Memory B cell (primary cell): ENCODE measurements around the gene AP3S2.

ENCODE experiments used
- ATAC-seq: fragments of 150-1000 bp; cut with Tn5 transposase; 2 replicates; pipeline ENCODE4 v1.10.0; 2021; ENCODE audit warnings: low read depth, mild to moderate bottlenecking, moderate library complexity
- DNase-seq, 2 donors: peaks; one replicate each; pipeline ENCODE4 v3.0.0; 2022; ENCODE audit warnings: low spot score in 2 of 2
- H3K27ac Mint-ChIP-seq: one replicate; pipeline ENCODE4 v1.8.0; 2022; ENCODE audit warnings: mild to moderate bottlenecking, moderate library complexity, mixed read lengths
- H3K27me3 Mint-ChIP-seq: one replicate; pipeline ENCODE4 v1.8.0; 2022; ENCODE audit warnings: mixed read lengths
- H3K36me3 Mint-ChIP-seq: one replicate; pipeline ENCODE4 v1.8.0; 2022; ENCODE audit warnings: mild to moderate bottlenecking, mixed read lengths
- H3K4me1 Mint-ChIP-seq: one replicate; pipeline ENCODE4 v1.8.0; 2022; ENCODE audit warnings: mixed read lengths
- H3K4me3 Mint-ChIP-seq: one replicate; pipeline ENCODE4 v1.8.0; 2022; ENCODE audit warnings: mild to moderate bottlenecking, moderate library complexity, mixed read lengths
- H3K9me3 Mint-ChIP-seq: one replicate; pipeline ENCODE4 v1.8.0; 2022; ENCODE audit warnings: mixed read lengths

The AP3S2 gene

GRCh38 chr15:89912145-89912673, 18.4 kb upstream of the AP3S2 start:
- no peak for DNase-seq
- Mint-ChIP-seq H3K27ac (no peak overlapping the region), H3K4me3 (no peak overlapping the region), H3K27me3 (peaks cover 17% of the 10 kb centered on the region), H3K36me3 (no peaks in the 10 kb centered on the region), H3K9me3 (no peaks in the 10 kb centered on the region), H3K4me1 (peaks cover 3% of the 10 kb centered on the region)
- ATAC-seq, result no peak

- peaks cover 3% of the 10 kb centered on the region for H3K4me1 Mint-ChIP-seq
- no peaks in the 10 kb centered on the region for H3K36me3 Mint-ChIP-seq
- H3K27me3 Mint-ChIP-seq, result peaks cover 19% of the 10 kb centered on the region
- no peaks in the 10 kb centered on the region for H3K9me3 Mint-ChIP-seq
- DNase-seq (no peak), ATAC-seq (no peak)
- no peak overlapping the region for H3K27ac Mint-ChIP-seq
- no peak overlapping the region for H3K4me3 Mint-ChIP-seq
Measured at GRCh38 chr15:89910891-89911626, 17.3 kb upstream of the AP3S2 start.

GRCh38 chr15:89909611-89910010, 15.8 kb upstream of the AP3S2 start:
- DNase-seq (no peak), ATAC-seq (no peak)
- H3K36me3 Mint-ChIP-seq, result no peaks in the 10 kb centered on the region
- H3K4me1 Mint-ChIP-seq, result peaks cover 3% of the 10 kb centered on the region
- no peak overlapping the region for H3K27ac Mint-ChIP-seq
- no peak overlapping the region for H3K4me3 Mint-ChIP-seq
- H3K9me3 Mint-ChIP-seq, result no peaks in the 10 kb centered on the region
- peaks cover 17% of the 10 kb centered on the region for H3K27me3 Mint-ChIP-seq

DNA sequence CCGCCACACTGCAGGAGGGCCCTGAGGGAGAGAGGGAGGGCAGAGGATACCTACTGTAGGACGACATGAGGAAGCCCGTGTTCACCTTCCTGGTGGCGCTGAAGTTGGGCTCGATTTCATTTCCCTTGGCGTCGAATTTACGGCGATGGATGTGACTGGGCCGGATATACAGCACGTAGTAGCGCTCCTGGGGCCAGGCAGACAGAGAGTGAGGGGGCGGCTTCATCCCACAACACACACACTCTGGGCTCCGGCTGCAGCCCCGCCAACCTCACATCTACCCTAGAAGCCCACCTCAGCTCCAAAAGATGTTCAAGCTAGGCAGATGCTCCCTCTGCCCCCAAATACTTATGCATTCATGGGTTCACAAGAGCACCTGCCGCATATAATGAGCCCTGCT, 14.4 kb upstream of the AP3S2 start:
- Mint-ChIP-seq H3K4me3 (no peak overlapping the region), H3K4me1 (peaks cover 3% of the 10 kb centered on the region), H3K27me3 (peaks cover 14% of the 10 kb centered on the region), H3K27ac (no peak overlapping the region), H3K36me3 (no peaks in the 10 kb centered on the region), H3K9me3 (no peaks in the 10 kb centered on the region)
- DNase-seq (no peak), ATAC-seq (no peak)

DNA sequence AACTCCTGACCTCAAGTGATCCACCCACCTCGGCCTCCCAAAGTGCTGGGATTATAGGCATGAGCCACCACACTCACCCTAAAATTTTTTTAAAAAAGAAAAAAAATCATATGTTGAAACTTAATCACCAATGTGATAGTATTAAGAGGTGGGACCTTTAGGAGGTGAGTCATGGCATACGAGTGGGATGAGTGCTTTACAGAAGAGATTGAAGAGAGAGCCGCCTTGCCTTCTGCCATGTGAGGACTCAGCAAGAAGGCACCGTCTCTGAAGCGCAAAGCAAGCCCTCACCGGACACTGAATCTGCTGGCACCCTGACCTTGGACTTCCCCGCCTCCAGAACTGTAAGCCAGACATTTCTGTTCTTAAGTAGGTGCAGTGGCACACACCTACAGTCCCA, 13.5 kb upstream of the AP3S2 start:
- no peaks in the 10 kb centered on the region for H3K9me3 Mint-ChIP-seq
- peaks cover 3% of the 10 kb centered on the region for H3K4me1 Mint-ChIP-seq
- DNase-seq (no peak), ATAC-seq (no peak)
- no peaks in the 10 kb centered on the region for H3K36me3 Mint-ChIP-seq
- H3K4me3 Mint-ChIP-seq, result no peak overlapping the region
- no peak overlapping the region for H3K27ac Mint-ChIP-seq
- H3K27me3 Mint-ChIP-seq, result peaks cover 10% of the 10 kb centered on the region

GRCh38 chr15:89905846-89906378, 12.1 kb upstream of the AP3S2 start:
- Mint-ChIP-seq H3K27me3 (peaks cover 7% of the 10 kb centered on the region), H3K36me3 (no peaks in the 10 kb centered on the region)

DNA sequence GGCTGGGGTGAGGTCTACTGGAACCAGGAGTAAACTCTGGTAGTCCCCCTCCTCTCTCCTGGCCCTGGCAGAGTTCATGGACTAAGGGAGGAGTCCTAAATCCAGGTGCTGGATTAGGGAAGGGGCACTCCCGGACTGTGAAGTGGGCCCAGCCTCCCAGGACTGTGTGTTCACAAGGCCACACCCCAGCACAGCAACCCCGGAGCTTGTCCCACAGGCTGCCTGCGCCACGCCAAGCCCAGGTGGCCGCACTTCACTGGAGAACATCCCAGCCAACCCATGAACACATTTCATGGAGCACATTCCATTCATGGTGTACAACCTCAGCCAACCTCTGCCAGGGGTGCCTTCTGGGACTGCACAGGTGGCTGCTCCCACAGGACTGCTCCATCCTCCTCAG, 10.7 kb upstream of the AP3S2 start:
- ATAC-seq (no peak), DNase-seq (no peak)
- no peaks in the 10 kb centered on the region for H3K36me3 Mint-ChIP-seq
- peaks cover 3% of the 10 kb centered on the region for H3K4me1 Mint-ChIP-seq
- H3K4me3 Mint-ChIP-seq, result no peak overlapping the region
- no peaks in the 10 kb centered on the region for H3K9me3 Mint-ChIP-seq
- peaks cover 5% of the 10 kb centered on the region for H3K27me3 Mint-ChIP-seq
- H3K27ac Mint-ChIP-seq, result no peak overlapping the region

More at GRCh38 chr15:89905846-89906378, 12.1 kb upstream of the AP3S2 start:
- no peak overlapping the region for H3K4me3 Mint-ChIP-seq
- H3K9me3 Mint-ChIP-seq, result no peaks in the 10 kb centered on the region
- H3K27ac Mint-ChIP-seq, result no peak overlapping the region
- ATAC-seq (no peak), DNase-seq (no peak)
- no peaks in the 10 kb centered on the region for H3K4me1 Mint-ChIP-seq

DNA sequence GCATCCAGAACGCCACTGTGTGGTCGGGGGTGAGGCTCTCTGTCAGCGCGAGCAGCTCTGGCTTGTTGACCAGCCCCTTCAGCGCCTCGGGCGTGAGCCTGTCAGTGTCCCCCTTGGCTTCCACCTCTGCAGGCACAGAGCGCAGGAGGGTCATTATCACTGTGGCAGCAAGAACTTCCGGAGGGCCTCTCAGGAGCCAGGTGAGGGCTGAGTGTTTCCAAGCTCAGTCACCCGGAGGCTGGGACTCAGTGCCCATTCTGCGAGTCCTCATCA, 10.0 kb upstream of the AP3S2 start:
- no peak for ATAC-seq
- Mint-ChIP-seq H3K27me3 (peaks cover 5% of the 10 kb centered on the region), H3K4me3 (no peak overlapping the region), H3K27ac (no peak overlapping the region), H3K4me1 (peaks cover 6% of the 10 kb centered on the region), H3K9me3 (no peaks in the 10 kb centered on the region), H3K36me3 (no peaks in the 10 kb centered on the region)
- no peak for DNase-seq

DNA sequence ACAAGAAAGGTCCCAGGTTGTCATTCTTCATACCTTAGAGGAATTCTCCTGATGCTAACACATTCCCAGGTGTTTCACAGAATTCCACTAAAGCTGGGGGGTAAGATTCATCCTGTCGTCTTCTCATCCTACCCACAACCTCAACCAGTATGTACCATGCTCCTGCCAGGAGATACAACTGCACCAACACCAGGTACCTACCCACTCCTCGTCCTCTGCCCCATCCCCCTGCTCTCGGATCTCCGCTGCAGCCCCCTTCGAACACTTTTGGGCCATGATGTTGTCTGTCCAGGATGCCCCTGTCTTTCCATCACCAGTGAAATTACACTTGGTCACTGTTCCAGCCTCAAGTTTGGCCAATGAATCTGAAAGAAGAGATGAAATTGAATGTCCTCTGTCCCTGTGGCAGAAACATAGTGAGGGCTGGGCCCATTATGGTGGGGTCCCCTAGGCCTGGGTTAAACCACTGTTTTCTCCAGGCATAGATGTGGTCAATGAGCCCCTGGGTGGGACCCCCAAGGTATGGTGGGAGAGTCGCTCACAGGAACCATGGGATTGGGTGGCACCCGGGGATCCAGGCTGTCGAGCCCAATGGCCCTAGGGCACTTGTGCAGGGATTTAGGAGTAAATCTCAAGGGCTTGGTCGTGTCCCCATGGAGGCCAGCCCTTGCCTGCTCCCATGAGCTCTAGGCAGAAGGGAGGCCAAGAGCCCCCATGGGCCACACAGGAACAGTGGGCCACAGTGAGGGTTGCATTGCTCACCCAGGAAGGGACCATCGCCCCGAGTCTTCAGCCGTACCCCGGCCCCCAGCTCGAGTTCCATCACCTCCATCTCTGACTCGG, 9.4 kb upstream of the AP3S2 start:
- Mint-ChIP-seq H3K4me3 (no peak overlapping the region), H3K36me3 (no peaks in the 10 kb centered on the region), H3K9me3 (no peaks in the 10 kb centered on the region), H3K27me3 (peaks cover 5% of the 10 kb centered on the region), H3K4me1 (peaks cover 8% of the 10 kb centered on the region), H3K27ac (no peak overlapping the region)
- ATAC-seq, result no peak
- DNase-seq, result no peak

DNA sequence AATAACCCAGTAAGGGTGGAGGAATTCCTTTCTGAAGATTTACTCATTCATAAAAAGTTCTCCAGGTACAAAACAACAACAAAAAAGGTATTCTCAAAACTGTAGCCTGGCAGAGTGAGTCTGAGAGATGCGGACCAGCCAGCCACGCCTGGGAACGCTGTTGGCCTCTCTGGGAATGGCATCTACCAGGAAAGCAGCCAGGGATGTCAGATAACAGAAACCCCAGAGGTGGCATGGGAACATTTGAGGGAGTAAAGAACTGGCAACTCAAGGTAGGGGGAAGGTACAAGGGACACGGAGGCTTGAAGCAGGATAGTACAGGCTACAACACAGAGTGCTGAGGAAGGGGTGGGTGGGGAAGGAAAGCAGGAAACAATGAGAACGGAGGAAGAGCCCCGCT, 7.1 kb upstream of the AP3S2 start:
- no peak for DNase-seq
- no peak for ATAC-seq
- no peak overlapping the region for H3K27ac Mint-ChIP-seq
- H3K36me3 Mint-ChIP-seq, result no peaks in the 10 kb centered on the region
- peaks cover under 1% of the 10 kb centered on the region for H3K27me3 Mint-ChIP-seq
- H3K4me1 Mint-ChIP-seq, result peaks cover 8% of the 10 kb centered on the region
- no peak overlapping the region for H3K4me3 Mint-ChIP-seq
- no peaks in the 10 kb centered on the region for H3K9me3 Mint-ChIP-seq

DNA sequence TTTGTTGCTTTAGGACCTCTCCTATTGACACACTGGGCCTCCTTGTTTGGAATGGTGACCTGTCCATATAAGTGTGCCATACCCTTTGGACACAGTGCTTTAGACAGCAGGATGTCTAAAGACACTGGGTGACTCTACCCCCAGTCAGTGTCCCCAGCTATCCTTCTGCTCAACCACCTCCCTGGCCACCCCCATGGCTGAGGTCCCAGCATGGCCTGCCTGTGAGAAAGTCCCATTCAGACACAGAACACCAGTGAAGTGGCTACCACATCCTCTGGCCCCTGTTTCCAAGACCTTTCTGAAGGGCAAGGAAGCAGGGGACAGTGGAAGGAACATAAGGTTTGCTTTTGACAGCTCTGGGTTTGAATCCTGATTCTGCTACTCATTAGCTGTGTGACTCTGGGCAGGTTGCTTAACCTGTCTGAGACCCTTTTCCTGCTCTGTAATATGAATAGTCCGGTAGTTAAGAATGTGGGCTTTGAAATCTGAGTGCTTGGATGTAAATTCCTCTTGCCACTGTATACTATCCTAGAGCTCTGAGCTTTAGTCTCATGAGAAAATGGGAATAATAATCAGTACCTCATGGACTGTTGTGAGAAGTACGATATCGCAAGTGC, 6.3 kb upstream of the AP3S2 start:
- no peak for ATAC-seq
- Mint-ChIP-seq H3K9me3 (no peaks in the 10 kb centered on the region), H3K27ac (no peak overlapping the region), H3K36me3 (no peaks in the 10 kb centered on the region), H3K4me3 (no peak overlapping the region), H3K4me1 (peaks cover 8% of the 10 kb centered on the region), H3K27me3 (no peaks in the 10 kb centered on the region)
- DNase-seq, result no peak

DNA sequence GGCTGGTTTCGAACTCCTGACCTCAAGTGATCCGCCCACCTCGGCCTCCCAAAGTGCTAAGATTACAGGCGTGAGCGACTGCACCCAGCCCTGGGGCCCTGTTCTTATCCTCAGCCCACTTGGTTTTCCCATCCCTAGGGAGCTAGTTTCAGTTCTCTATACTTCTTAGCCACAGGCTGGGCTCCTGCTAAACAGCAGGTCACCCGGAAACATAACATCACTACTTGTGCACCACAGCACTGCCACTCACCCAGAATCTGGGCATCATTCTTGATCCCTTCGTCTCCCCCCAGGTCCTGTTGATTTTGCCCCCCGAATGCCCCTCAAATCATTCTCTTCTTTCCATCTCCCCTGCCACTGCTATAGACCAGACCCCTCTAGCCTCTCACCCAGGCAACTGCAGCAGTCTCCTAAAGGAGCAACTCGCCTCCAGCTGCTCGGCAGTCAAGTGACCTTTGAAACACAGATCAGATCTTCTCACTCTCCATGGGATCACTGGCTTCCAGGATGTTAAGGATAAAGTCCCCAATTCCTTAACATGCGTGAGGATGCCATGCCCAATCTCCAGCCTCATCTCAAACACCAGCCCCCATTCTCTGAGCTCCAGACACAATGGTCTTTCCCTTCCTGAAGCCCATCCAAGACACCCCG, 5.6 kb upstream of the AP3S2 start:
- H3K4me3 Mint-ChIP-seq, result no peak overlapping the region
- H3K27ac Mint-ChIP-seq, result no peak overlapping the region
- no peak for DNase-seq

DNA sequence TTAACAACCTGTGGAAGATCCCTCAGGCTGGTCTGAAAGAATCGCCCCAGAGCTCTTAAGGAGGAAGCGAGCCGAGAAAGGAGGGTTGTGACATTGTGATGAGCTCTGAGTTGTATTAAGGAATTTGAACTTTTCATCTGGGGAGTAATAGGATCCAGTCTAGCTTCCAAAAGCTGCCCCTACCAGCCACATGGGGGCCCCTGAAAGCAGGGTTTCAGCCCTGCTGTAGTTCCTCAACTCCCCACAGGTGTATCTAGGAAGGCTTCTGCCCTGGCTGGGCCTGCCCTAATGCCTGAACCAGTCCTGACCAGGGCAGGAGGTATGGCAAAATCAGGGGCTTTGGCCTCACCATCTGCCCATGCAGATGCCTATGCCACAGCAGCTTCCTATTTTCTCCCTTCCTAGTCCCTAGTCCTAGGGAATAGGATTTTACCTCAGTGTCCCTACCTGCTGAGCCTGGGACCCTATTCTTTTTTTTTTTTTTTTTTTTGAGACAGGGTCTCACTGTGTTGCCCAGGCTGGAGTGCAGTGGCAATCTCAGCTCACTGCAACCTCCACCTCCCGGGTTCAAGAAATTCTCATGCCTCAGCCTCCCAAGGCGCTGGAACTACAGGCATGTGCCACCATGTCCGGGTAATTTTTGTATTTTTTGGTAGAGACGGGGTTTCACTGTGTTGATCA, 5.0 kb upstream of the AP3S2 start:
- peak; percentile 26 to 52 for DNase-seq
- H3K27ac Mint-ChIP-seq, result no peak overlapping the region
- no peaks in the 10 kb centered on the region for H3K9me3 Mint-ChIP-seq
- H3K27me3 Mint-ChIP-seq, result no peaks in the 10 kb centered on the region
- H3K4me1 Mint-ChIP-seq, result peaks cover 10% of the 10 kb centered on the region
- no peaks in the 10 kb centered on the region for H3K36me3 Mint-ChIP-seq
- H3K4me3 Mint-ChIP-seq, result no peak overlapping the region
- ATAC-seq, result peak; percentile 72

More for the DNA sequence above, 5.6 kb upstream of the AP3S2 start:
- ATAC-seq, result peak; percentile 18
- no peaks in the 10 kb centered on the region for H3K27me3 Mint-ChIP-seq
- peaks cover 9% of the 10 kb centered on the region for H3K4me1 Mint-ChIP-seq
- H3K36me3 Mint-ChIP-seq, result no peaks in the 10 kb centered on the region
- H3K9me3 Mint-ChIP-seq, result no peaks in the 10 kb centered on the region
